Measurements from ENCODE around the gene ARPC1A. TPM values are rescaled to one million over a fixed set of nuclear protein-coding genes. Genes with fewer than 3 reads are reported as not detected.

Gene ARPC1A
- polyA plus RNA-seq, 1 of the 3 experiments (the other 2 are of a cell fraction) = 306 TPM

DNA sequence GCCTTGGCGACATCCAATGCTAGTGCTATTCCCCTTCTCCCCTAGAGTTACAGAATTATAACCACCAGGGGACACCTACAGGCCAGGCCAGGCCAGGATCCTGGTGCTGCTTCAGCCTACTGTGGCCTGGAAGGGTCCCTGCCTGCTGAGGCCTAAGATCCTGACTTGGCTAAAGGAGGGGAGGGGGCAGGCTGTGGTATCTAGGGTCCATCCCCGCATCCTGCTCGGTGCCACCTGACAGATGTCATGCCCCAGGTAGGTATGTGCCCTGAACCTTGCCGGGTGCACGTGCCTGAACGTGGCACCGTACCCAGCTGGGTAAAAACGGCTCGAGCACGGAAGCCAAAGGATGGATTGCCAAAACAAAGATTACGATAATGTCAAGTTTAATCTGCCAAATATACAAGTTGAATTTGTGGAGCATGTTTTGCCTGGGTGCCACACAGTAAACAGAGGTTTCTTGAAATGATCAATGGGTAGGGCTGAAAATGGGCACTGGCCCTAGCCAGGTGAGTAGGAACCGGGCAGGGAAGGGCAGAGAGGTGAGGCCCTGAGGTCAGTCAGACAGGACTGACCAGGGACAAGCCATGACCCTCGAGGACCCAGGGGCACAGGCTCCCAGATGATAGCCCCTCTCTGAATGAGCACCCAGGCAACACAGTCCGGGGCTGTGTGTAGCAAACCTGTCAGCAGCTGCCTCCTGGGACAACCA, 70.1 kb downstream of the ARPC1A start:
- 93% methylated on average over 12 of the region's 14 CpGs for WGBS (ENCODE audit: low lambda C conversion rate)
- H3K27ac ChIP-seq (ENCODE audit: low read depth in 2 of 2, low read length in 1 of 2) = peak overlapping the region in 1 of 2 experiments; percentile 2; a peak in 2 of 4 replicates
- no peak overlapping the region for H3K4me3 ChIP-seq (ENCODE audit: low read depth in 2 of 2, low read length in 1 of 2)
- peaks cover 49 to 73% of the 10 kb centered on the region in 2 experiments for H3K36me3 ChIP-seq (replicated peaks in 1 of 2; ENCODE audit: control insufficient read depth in 1 of 2, insufficient read depth in 2 of 2, low read length in 1 of 2)
- ChIA-PET POLR2A (interaction anchor here (10.2 kb wide), 1 partner anchor 12 kb away, joined by 102 read pairs; the partner anchor contains the start of genes BUD31 and PDAP1), CTCF (interaction anchor here (1.2 kb wide), 1 partner anchor 11 kb away, joined by 3 read pairs; no protein-coding TSS in a partner anchor)
- H3K79me2 ChIP-seq (ENCODE audit: insufficient read depth) = peaks cover 18% of the 10 kb centered on the region; the same call in 1 of the 2 replicates
- no peak overlapping the region for H2AFZ ChIP-seq (ENCODE audit: low read depth)
- no peaks in the 10 kb centered on the region for H3K27me3 ChIP-seq (ENCODE audit: insufficient read depth)
- no peak for DNase-seq
- H3K4me1 ChIP-seq (ENCODE audit: control insufficient read depth in 1 of 2, insufficient read depth in 2 of 2, low read depth in 1 of 2, low read length in 1 of 2) = peaks cover 0 to 17% of the 10 kb centered on the region in 2 experiments; a peak in 1 of 4 replicates
- no peak overlapping the region for H3K4me2 ChIP-seq
- H3K9me3 ChIP-seq = no peaks in the 10 kb centered on the region
- no peak overlapping the region for H3K9ac ChIP-seq
- no peaks in the 10 kb centered on the region for H3K9me2 ChIP-seq
- peaks cover 60% of the 10 kb centered on the region for H4K20me1 ChIP-seq (ENCODE audit: insufficient read depth)
- H3F3A ChIP-seq (replicated peaks; ENCODE audit: insufficient read depth) = peaks cover 70% of the 10 kb centered on the region
- TF ChIP-seq, protein P1, sequence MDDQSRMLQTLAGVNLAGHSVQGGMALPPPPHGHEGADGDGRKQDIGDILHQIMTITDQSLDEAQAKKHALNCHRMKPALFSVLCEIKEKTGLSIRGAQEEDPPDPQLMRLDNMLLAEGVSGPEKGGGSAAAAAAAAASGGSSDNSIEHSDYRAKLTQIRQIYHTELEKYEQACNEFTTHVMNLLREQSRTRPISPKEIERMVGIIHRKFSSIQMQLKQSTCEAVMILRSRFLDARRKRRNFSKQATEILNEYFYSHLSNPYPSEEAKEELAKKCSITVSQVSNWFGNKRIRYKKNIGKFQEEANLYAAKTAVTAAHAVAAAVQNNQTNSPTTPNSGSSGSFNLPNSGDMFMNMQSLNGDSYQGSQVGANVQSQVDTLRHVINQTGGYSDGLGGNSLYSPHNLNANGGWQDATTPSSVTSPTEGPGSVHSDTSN (IDR thresholded peaks at IDR 0.05) = peak; percentile 17; the same call in 1 of the 2 replicates
- no peak for TF ChIP-seq FOXM1 (IDR thresholded peaks at IDR 0.05; ENCODE audit: low read depth)
- peak; percentile 50 for TF ChIP-seq POLR2AphosphoS5 (IDR thresholded peaks at IDR 0.05; ENCODE audit: low read depth, low read length)
- TF ChIP-seq TEAD4 (IDR thresholded peaks at IDR 0.05; ENCODE audit: borderline replicate concordance, insufficient read depth) = no peak
- TF ChIP-seq, protein P2, sequence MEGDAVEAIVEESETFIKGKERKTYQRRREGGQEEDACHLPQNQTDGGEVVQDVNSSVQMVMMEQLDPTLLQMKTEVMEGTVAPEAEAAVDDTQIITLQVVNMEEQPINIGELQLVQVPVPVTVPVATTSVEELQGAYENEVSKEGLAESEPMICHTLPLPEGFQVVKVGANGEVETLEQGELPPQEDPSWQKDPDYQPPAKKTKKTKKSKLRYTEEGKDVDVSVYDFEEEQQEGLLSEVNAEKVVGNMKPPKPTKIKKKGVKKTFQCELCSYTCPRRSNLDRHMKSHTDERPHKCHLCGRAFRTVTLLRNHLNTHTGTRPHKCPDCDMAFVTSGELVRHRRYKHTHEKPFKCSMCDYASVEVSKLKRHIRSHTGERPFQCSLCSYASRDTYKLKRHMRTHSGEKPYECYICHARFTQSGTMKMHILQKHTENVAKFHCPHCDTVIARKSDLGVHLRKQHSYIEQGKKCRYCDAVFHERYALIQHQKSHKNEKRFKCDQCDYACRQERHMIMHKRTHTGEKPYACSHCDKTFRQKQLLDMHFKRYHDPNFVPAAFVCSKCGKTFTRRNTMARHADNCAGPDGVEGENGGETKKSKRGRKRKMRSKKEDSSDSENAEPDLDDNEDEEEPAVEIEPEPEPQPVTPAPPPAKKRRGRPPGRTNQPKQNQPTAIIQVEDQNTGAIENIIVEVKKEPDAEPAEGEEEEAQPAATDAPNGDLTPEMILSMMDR (IDR thresholded peaks at IDR 0.05) = peak; percentile 29
- TF ChIP-seq EP300 (IDR thresholded peaks at IDR 0.05; ENCODE audit: borderline replicate concordance in 1 of 2, low read depth in 1 of 2, low read length in 1 of 2) = no peak
- TF ChIP-seq, protein P3, sequence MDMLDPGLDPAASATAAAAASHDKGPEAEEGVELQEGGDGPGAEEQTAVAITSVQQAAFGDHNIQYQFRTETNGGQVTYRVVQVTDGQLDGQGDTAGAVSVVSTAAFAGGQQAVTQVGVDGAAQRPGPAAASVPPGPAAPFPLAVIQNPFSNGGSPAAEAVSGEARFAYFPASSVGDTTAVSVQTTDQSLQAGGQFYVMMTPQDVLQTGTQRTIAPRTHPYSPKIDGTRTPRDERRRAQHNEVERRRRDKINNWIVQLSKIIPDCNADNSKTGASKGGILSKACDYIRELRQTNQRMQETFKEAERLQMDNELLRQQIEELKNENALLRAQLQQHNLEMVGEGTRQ (IDR thresholded peaks at IDR 0.05; ENCODE audit: borderline replicate concordance, low read depth, low read length) = no peak

DNA sequence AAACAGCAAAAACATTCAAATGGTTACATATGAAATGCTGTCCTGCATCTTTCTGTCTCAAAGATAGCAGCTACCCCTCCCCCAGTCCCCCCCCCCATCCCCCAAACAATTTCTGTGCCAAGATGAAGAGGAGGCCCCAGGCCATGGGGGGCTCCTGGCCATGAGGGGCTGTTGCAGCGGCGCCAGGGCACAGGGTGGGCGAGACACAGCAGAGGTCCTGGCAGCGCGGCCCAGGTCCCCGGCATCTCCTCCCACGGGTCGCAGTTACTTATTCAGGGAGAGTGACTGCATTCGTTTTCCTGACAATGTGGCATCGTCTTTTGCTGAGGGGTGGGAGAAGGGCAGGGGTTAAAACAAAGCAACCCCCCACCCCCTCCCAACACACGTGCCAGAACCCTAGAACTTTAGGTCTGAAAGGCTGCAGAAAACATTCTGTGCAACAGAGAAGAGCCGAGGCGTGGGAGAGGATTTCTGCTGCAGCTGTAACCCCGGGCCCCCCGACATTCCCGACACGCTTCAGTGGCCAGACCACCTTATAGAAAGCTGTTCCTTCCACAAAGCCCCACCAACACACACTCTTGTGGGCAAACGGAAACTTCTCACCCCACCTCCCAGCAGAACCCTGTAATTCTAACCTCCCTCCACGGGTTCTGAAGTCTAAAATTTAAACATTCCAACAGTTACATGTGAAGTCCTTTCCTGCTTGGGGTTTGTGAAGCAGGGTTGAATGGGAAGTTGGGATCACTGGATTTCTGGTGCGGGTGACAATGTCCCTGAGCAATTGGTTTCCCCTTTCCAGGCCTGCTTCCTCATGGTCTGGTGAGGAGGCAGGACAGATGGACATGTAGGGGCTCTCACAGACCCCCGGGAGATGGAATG, 71.0 kb downstream of the ARPC1A start:
- H3K27ac ChIP-seq (ENCODE audit: low read depth in 2 of 2, low read length in 1 of 2) = peak overlapping the region in 1 of 2 experiments; percentile 3; a peak in 2 of 4 replicates
- CTCF ChIA-PET = interaction anchor here (1.2 kb wide), 1 partner anchor 10 kb away, joined by 3 read pairs; no protein-coding TSS in a partner anchor
- H2AFZ ChIP-seq (ENCODE audit: low read depth) = no peak overlapping the region
- H3K36me3 ChIP-seq (replicated peaks in 1 of 2; ENCODE audit: control insufficient read depth in 1 of 2, insufficient read depth in 2 of 2, low read length in 1 of 2) = peaks cover 49 to 69% of the 10 kb centered on the region in 2 experiments
- H3F3A ChIP-seq (replicated peaks; ENCODE audit: insufficient read depth) = peaks cover 74% of the 10 kb centered on the region
- H4K20me1 ChIP-seq (ENCODE audit: insufficient read depth) = peaks cover 60% of the 10 kb centered on the region
- no peak overlapping the region for H3K9ac ChIP-seq
- no peaks in the 10 kb centered on the region for H3K27me3 ChIP-seq (ENCODE audit: insufficient read depth)
- no peak overlapping the region for H3K4me3 ChIP-seq (ENCODE audit: low read depth in 2 of 2, low read length in 1 of 2)
- H3K9me2 ChIP-seq = no peaks in the 10 kb centered on the region
- DNase-seq = no peak
- peaks cover 0 to 17% of the 10 kb centered on the region in 2 experiments; a peak in 1 of 4 replicates for H3K4me1 ChIP-seq (ENCODE audit: control insufficient read depth in 1 of 2, insufficient read depth in 2 of 2, low read depth in 1 of 2, low read length in 1 of 2)
- H3K9me3 ChIP-seq = no peaks in the 10 kb centered on the region
- WGBS (ENCODE audit: low lambda C conversion rate) = 90% methylated on average over 21 of the region's 21 CpGs
- POLR2A ChIA-PET = interaction anchor here (10.2 kb wide), 1 partner anchor 11 kb away, joined by 102 read pairs; the partner anchor contains the start of genes BUD31 and PDAP1
- H3K4me2 ChIP-seq = no peak overlapping the region
- H3K79me2 ChIP-seq (ENCODE audit: insufficient read depth) = peaks cover 25% of the 10 kb centered on the region; the same call in 1 of the 2 replicates
- TF ChIP-seq, protein P4, sequence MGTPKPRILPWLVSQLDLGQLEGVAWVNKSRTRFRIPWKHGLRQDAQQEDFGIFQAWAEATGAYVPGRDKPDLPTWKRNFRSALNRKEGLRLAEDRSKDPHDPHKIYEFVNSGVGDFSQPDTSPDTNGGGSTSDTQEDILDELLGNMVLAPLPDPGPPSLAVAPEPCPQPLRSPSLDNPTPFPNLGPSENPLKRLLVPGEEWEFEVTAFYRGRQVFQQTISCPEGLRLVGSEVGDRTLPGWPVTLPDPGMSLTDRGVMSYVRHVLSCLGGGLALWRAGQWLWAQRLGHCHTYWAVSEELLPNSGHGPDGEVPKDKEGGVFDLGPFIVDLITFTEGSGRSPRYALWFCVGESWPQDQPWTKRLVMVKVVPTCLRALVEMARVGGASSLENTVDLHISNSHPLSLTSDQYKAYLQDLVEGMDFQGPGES (IDR thresholded peaks at IDR 0.05; ENCODE audit: low read depth, low read length) = no peak
- no peak for TF ChIP-seq SMC3 (IDR thresholded peaks at IDR 0.05; ENCODE audit: low read depth, low read length)
- TF ChIP-seq NRF1 (IDR thresholded peaks at IDR 0.05; ENCODE audit: low read depth, low read length) = no peak
- TF ChIP-seq, protein P5, sequence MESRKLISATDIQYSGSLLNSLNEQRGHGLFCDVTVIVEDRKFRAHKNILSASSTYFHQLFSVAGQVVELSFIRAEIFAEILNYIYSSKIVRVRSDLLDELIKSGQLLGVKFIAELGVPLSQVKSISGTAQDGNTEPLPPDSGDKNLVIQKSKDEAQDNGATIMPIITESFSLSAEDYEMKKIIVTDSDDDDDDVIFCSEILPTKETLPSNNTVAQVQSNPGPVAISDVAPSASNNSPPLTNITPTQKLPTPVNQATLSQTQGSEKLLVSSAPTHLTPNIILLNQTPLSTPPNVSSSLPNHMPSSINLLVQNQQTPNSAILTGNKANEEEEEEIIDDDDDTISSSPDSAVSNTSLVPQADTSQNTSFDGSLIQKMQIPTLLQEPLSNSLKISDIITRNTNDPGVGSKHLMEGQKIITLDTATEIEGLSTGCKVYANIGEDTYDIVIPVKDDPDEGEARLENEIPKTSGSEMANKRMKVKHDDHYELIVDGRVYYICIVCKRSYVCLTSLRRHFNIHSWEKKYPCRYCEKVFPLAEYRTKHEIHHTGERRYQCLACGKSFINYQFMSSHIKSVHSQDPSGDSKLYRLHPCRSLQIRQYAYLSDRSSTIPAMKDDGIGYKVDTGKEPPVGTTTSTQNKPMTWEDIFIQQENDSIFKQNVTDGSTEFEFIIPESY (IDR thresholded peaks at IDR 0.05; ENCODE audit: borderline replicate concordance, low read depth) = no peak
- TF ChIP-seq FOXJ3 (CRISPR knock-in tag; IDR thresholded peaks at IDR 0.05) = no peak
- TF ChIP-seq, protein P1 (IDR thresholded peaks at IDR 0.05) = no peak
- no peak for TF ChIP-seq TCF12 (IDR thresholded peaks at IDR 0.05)

Data from SK-N-SH (cell line).